Measurements from ENCODE around the gene BUB3. TPM values are rescaled to one million over a fixed set of nuclear protein-coding genes. Genes with fewer than 3 reads are reported as not detected.
"Not testable (repeated sequence)": the region's sequence is repeated elsewhere in the genome, so short reads cannot be mapped to it uniquely, and the experiment has no call there.

Gene BUB3
- total RNA-seq, 4 donors from 2014 or later: 69.4 to 103 (median 75.9) TPM

DNA sequence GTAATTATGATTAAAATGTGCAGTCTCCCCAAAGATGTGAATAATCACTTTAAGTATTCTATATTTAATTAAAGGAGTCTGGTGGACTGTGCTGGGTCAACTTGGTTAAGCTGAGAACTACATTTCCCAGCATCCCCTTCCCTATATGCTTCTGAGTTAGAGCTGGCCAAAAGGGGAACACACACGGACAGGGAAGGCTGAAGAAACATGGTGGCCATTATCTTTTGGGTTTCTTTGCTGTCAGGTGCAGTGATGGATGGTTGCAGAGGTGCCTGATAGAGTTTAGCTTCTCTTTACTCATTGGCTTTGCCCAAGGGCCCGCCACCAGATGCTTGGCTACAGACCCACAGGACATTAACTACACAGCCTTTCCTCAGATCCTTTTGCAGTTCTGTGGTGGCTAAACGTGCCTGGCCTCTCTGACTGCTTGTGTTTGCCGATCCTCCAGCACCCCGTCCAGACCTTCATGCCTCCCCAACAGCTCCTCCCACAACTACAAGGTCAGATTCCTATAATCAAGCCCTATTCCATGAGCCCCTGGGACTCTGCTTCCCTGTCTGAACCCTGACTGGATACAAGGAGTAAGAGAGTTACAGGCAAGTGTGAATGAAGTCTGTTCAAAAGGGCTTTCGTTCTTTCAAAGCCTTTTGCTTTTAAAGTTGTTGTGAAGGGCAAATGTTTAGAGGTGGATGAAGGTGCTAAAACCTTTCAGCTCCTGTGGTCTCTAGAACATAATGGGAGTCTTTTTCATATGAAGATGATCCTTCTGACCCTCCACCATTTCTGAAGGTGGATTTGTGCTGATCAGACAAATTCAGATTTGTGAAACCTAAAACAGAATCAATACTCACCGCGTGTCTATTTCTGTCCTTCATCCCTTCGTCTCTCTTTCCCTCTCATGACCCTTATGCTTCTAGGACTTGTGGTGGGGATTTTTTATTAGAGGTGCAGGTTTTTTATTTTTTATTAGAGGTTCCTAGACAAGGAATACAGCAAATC lies 21.5 kb downstream of the BUB3 start:
- Histone ChIP-seq H3K4me3 (no peak overlapping the region), H3K36me3 (peaks cover 0 to 28% of the 10 kb centered on the region in 2 donors), H3K27ac (no peak overlapping the region), H3K9me3 (no peaks in the 10 kb centered on the region), H3K27me3 (no peaks in the 10 kb centered on the region), H3K4me1 (no peaks in the 10 kb centered on the region)
- no peak for TF ChIP-seq POLR2AphosphoS5 (IDR thresholded peaks at IDR 0.05)
- TF ChIP-seq POLR2A (IDR thresholded peaks at IDR 0.05): no peak
- no peak for TF ChIP-seq EP300 (IDR thresholded peaks at IDR 0.05)
- TF ChIP-seq, protein P1, sequence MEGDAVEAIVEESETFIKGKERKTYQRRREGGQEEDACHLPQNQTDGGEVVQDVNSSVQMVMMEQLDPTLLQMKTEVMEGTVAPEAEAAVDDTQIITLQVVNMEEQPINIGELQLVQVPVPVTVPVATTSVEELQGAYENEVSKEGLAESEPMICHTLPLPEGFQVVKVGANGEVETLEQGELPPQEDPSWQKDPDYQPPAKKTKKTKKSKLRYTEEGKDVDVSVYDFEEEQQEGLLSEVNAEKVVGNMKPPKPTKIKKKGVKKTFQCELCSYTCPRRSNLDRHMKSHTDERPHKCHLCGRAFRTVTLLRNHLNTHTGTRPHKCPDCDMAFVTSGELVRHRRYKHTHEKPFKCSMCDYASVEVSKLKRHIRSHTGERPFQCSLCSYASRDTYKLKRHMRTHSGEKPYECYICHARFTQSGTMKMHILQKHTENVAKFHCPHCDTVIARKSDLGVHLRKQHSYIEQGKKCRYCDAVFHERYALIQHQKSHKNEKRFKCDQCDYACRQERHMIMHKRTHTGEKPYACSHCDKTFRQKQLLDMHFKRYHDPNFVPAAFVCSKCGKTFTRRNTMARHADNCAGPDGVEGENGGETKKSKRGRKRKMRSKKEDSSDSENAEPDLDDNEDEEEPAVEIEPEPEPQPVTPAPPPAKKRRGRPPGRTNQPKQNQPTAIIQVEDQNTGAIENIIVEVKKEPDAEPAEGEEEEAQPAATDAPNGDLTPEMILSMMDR (IDR thresholded peaks at IDR 0.05): no peak
- no peak for ATAC-seq
- WGBS, 2 donors (ENCODE audit: low coverage in 1 of 2): 64 to 82% methylated on average over 5 to 9 of the region's 9 CpGs

DNA sequence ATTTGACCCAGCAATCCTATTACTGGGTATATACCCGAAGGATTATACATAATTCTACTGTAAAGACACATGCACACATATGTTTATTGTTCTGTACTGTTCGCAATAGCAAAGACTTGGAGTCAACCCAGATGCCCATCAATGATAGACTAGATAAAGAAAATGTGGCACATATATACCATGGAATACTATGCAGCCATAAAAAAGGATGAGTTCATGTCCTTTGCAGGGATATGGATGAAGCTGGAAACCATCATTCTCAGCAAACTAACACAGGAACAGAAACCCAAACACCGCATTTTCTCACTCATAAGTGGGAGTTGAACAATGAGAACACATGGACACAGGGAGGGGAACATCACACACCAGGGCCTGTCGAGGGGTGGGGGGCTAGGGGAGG lies 24.2 kb downstream of the BUB3 start:
- ATAC-seq, H3K9me3 ChIP-seq, H3K4me3 ChIP-seq, H3K27ac ChIP-seq, H3K4me1 ChIP-seq, H3K27me3 ChIP-seq: not testable (repeated sequence)
- H3K36me3 ChIP-seq: peaks cover 0 to 28% of the 10 kb centered on the region in 2 donors
- WGBS, 2 donors (ENCODE audit: low coverage in 1 of 2): 88 to 89% methylated on average over 1 to 3 of the region's 4 CpGs

DNA sequence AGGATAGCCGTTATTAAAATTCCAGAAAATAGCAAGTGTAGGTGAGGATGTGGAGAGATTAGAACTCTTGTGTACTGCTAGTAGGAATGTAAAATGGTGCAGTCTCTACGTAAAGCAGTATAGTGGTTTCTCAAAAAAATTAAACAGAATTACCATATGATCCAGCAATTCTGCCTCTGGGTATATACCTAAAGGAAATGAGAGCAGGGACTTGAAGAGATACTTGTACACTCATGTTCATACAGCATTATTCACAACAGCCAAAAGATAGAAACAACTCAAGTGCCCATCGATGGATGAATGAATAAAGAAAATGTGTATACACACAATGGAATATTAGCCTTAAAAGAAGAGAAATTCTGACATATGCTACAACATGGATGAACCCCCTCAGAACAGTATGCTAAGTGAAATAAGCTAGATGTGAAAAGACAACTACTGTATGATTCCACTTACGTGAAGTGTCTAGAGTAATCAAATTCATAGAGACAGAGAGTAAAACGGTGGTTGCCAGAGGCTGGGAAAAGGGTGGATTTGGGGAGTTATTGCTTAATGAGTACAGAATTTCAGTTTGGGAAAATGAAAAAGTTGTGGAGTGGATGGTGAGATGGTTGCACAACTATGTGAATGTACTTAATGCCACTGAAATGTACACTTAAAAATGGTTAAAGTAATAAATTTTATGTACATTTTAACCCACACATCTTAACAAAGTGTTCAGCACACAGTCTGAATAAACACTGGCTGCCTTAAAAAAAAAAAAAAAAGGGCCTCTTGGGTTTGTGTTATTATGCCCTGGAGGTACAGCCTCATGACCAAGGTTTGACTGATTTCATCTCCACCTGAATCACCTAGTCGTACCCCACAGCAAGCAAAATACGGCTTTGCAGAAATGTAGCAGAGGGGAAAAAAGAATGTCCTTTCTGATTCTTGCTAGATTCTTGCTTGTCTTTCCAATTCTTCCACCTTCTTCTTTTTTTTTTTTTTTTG lies 26.2 kb downstream of the BUB3 start:
- WGBS, 2 donors (ENCODE audit: low coverage in 1 of 2): 87 to 91% methylated on average over 6 to 7 of the region's 7 CpGs

DNA sequence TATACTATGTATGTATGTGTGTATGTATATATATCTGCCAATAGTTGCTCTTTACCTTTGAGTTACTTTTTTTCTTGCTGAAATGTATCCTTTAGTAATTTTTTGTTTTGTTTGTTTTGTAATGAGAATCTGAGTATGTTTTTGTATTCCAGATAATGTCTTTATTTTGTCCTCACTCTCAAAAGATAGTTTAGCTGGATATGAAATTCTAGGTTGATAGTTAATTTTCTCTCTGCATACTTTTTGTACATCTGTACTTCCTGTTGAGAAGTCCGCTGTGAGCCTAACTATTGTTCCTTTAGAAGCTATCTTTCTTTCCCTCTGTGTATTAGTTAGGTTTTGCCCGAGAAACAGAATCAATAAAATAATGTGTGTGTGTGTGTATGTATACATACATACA lies 29.5 kb downstream of the BUB3 start:
- H3K27me3 ChIP-seq: no peaks in the 10 kb centered on the region
- no peak for TF ChIP-seq POLR2AphosphoS5 (IDR thresholded peaks at IDR 0.05)
- TF ChIP-seq, protein P1 (IDR thresholded peaks at IDR 0.05): no peak
- TF ChIP-seq EP300 (IDR thresholded peaks at IDR 0.05): no peak
- WGBS, 2 donors (ENCODE audit: low coverage in 1 of 2): 92 to 100% methylated on average over 2 of the region's 2 CpGs
- no peak overlapping the region for H3K4me3 ChIP-seq
- H3K9me3 ChIP-seq: peaks cover 0 to 27% (median 0%) of the 10 kb centered on the region in 3 donors
- no peak overlapping the region for H3K27ac ChIP-seq
- ATAC-seq: no peak
- peaks cover 0 to 25% of the 10 kb centered on the region in 2 donors for H3K36me3 ChIP-seq
- H3K4me1 ChIP-seq: no peaks in the 10 kb centered on the region

More for the DNA sequence above, 26.2 kb downstream of the BUB3 start:
- no peak for ATAC-seq
- Histone ChIP-seq H3K27ac (no peak overlapping the region), H3K4me1 (no peaks in the 10 kb centered on the region), H3K27me3 (no peaks in the 10 kb centered on the region), H3K36me3 (peaks cover 0 to 34% of the 10 kb centered on the region in 2 donors), H3K4me3 (no peak overlapping the region), H3K9me3 (peaks cover 0 to 21% (median 0%) of the 10 kb centered on the region in 3 donors)
- no peak for TF ChIP-seq EP300 (IDR thresholded peaks at IDR 0.05)
- TF ChIP-seq, protein P1 (IDR thresholded peaks at IDR 0.05): no peak
- TF ChIP-seq POLR2AphosphoS5 (IDR thresholded peaks at IDR 0.05): no peak
- no peak for TF ChIP-seq POLR2A (IDR thresholded peaks at IDR 0.05)

DNA sequence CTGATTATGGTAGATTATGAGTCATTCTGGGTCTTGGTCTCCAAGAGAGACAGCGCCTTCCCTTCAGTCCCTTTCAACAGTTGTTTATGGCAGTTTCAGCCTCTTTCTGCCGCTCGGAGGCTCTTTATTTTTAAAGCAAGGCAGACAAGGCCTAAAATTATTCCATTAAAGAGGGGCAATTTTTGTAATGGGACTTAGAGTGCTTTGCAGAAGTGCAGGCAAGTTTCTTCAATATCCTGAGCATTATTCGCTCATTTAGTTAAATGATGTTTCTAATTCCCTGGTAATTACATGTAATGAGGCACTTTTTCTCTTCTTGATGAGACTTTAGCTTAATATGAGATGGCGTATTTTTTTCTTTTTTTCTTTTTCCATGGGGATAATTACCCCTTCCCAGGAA lies 33.6 kb downstream of the BUB3 start:
- no peak overlapping the region for H3K27ac ChIP-seq
- peaks cover 0 to 39% of the 10 kb centered on the region in 2 donors for H3K36me3 ChIP-seq
- H3K4me3 ChIP-seq: no peak overlapping the region
- TF ChIP-seq EP300 (IDR thresholded peaks at IDR 0.05): no peak
- no peak for TF ChIP-seq POLR2A (IDR thresholded peaks at IDR 0.05)
- no peak for TF ChIP-seq POLR2AphosphoS5 (IDR thresholded peaks at IDR 0.05)
- ATAC-seq: no peak
- H3K4me1 ChIP-seq: no peaks in the 10 kb centered on the region
- peaks cover 0 to 26% (median 0%) of the 10 kb centered on the region in 3 donors for H3K9me3 ChIP-seq
- 88 to 93% methylated on average over 5 of the region's 5 CpGs for WGBS, 2 donors (ENCODE audit: low coverage in 1 of 2)
- no peaks in the 10 kb centered on the region for H3K27me3 ChIP-seq

Measured in gastroesophageal sphincter (tissue), 4 donors.